ENCODE data around the gene C16orf96.

C16orf96 gene

GRCh38 chr16:4623593-4623992 lies 67.5 kb downstream of the C16orf96 start:
- H3K27ac ChIP-seq: peak overlapping the region; percentile 98
- peak overlapping the region; percentile 75 to 84 for H3K4me3 ChIP-seq (ENCODE audit: low read depth in 1 of 2, low read length in 1 of 2)
- H3K9me3 ChIP-seq: no peaks in the 10 kb centered on the region
- no peaks in the 10 kb centered on the region for H3K27me3 ChIP-seq
- no peak for TF ChIP-seq CTCF (IDR thresholded peaks at IDR 0.05)
- no peaks in the 10 kb centered on the region for H3K36me3 ChIP-seq
- H3K4me1 ChIP-seq (ENCODE audit: control insufficient read depth in 1 of 2, insufficient read depth in 1 of 2, low read depth in 1 of 2, low read length in 1 of 2): peaks cover 47 to 48% of the 10 kb centered on the region in 2 experiments

- peak within 1 kb of the TSS; percentile 98 for H3K27ac ChIP-seq
- peak; percentile 97 for TF ChIP-seq CTCF (IDR thresholded peaks at IDR 0.05)
- peak within 1 kb of the TSS; percentile 75 to 84 for H3K4me3 ChIP-seq (ENCODE audit: low read depth in 1 of 2, low read length in 1 of 2)
- no peaks in the 10 kb centered on the region for H3K36me3 ChIP-seq
- no peaks in the 10 kb centered on the region for H3K27me3 ChIP-seq
- no peaks in the 10 kb centered on the region for H3K9me3 ChIP-seq
- peaks cover 53 to 54% of the 10 kb centered on the region in 2 experiments for H3K4me1 ChIP-seq (ENCODE audit: control insufficient read depth in 1 of 2, insufficient read depth in 1 of 2, low read depth in 1 of 2, low read length in 1 of 2)
Measured at GRCh38 chr16:4624015-4624826, 68.1 kb downstream of the C16orf96 start, which contains the start of gene MGRN1. TSS of gene MGRN1 (plus strand) at chr16:4624826. CDS start at chr16:4624961, 135 bp downstream.

GRCh38 chr16:4624827-4625559 lies 68.9 kb downstream of the C16orf96 start:
- H3K9me3 ChIP-seq: no peaks in the 10 kb centered on the region
- H3K27me3 ChIP-seq: no peaks in the 10 kb centered on the region
- no peak for TF ChIP-seq CTCF (IDR thresholded peaks at IDR 0.05)
- H3K4me1 ChIP-seq (ENCODE audit: control insufficient read depth in 1 of 2, insufficient read depth in 1 of 2, low read depth in 1 of 2, low read length in 1 of 2): peaks cover 61 to 62% of the 10 kb centered on the region in 2 experiments
- no peaks in the 10 kb centered on the region for H3K36me3 ChIP-seq
- peak overlapping the region; percentile 98 for H3K27ac ChIP-seq
- peak overlapping the region; percentile 75 to 84 for H3K4me3 ChIP-seq (ENCODE audit: low read depth in 1 of 2, low read length in 1 of 2)

GRCh38 chr16:4625560-4626159 lies 69.5 kb downstream of the C16orf96 start:
- peaks cover 68% of the 10 kb centered on the region in 2 experiments for H3K4me1 ChIP-seq (ENCODE audit: control insufficient read depth in 1 of 2, insufficient read depth in 1 of 2, low read depth in 1 of 2, low read length in 1 of 2)
- H3K27me3 ChIP-seq: no peaks in the 10 kb centered on the region
- peak overlapping the region; percentile 75 to 84 for H3K4me3 ChIP-seq (ENCODE audit: low read depth in 1 of 2, low read length in 1 of 2)
- peak overlapping the region; percentile 98 for H3K27ac ChIP-seq
- H3K36me3 ChIP-seq: no peaks in the 10 kb centered on the region
- H3K9me3 ChIP-seq: no peaks in the 10 kb centered on the region
- no peak for TF ChIP-seq CTCF (IDR thresholded peaks at IDR 0.05)

- H3K36me3 ChIP-seq: no peaks in the 10 kb centered on the region
- no peaks in the 10 kb centered on the region for H3K27me3 ChIP-seq
- no peak for TF ChIP-seq CTCF (IDR thresholded peaks at IDR 0.05)
- H3K4me1 ChIP-seq (ENCODE audit: control insufficient read depth in 1 of 2, insufficient read depth in 1 of 2, low read depth in 1 of 2, low read length in 1 of 2): peaks cover 75 to 76% of the 10 kb centered on the region in 2 experiments
- peak overlapping the region; percentile 98 for H3K27ac ChIP-seq
- H3K9me3 ChIP-seq: no peaks in the 10 kb centered on the region
- H3K4me3 ChIP-seq (ENCODE audit: low read depth in 1 of 2, low read length in 1 of 2): peak overlapping the region; percentile 75 to 84
Measured at GRCh38 chr16:4626396-4626795, 70.3 kb downstream of the C16orf96 start.
